HG03575 (cell line): Measurements from ENCODE around the gene CD59.
A peak's percentile ranks its signal among the peaks of the same experiment; 100 is the strongest.

Source experiments
- ATAC-seq: cut with Tn5 transposase; IDR thresholded peaks from one replicate; pipeline ENCODE4 v1.9.1; 2021; ENCODE audit not compliant: unreplicated experiment, insufficient number of reproducible peaks, low FRiP score; ENCODE audit errors: extremely low read depth

The CD59 gene

GRCh38 chr11:33736148-33736812, at the start of gene CD59:
Gene CD59, minus strand, starts transcription at chr11:33736423. Its CDS starts 13,978 bp downstream, at chr11:33722445.
- ATAC-seq = peak; percentile 8

GRCh38 chr11:33785609-33786008, 49.4 kb upstream of the CD59 start:
- no peak for ATAC-seq

- ATAC-seq = no peak
Measured at GRCh38 chr11:33779849-33780528, 43.8 kb upstream of the CD59 start.

GRCh38 chr11:33778675-33779074, 42.5 kb upstream of the CD59 start:
- no peak for ATAC-seq

- ATAC-seq = no peak
Measured at GRCh38 chr11:33777906-33778305, 41.7 kb upstream of the CD59 start.

GRCh38 chr11:33775832-33776470, 39.7 kb upstream of the CD59 start:
- no peak for ATAC-seq

- ATAC-seq = no peak
Measured at GRCh38 chr11:33775467-33775807, 39.2 kb upstream of the CD59 start.

GRCh38 chr11:33774736-33775466, 38.7 kb upstream of the CD59 start:
- ATAC-seq = no peak

GRCh38 chr11:33773987-33774735, 37.9 kb upstream of the CD59 start, which contains the start of gene FBXO3:
Gene FBXO3, minus strand, starts transcription at chr11:33774520. Its CDS starts 23 bp downstream, at chr11:33774497.
- no peak for ATAC-seq

- no peak for ATAC-seq
Measured at GRCh38 chr11:33773404-33773986, 37.3 kb upstream of the CD59 start.

- ATAC-seq = no peak
Measured at GRCh38 chr11:33772870-33773269, 36.6 kb upstream of the CD59 start.

- no peak for ATAC-seq
Measured at GRCh38 chr11:33772300-33772699, 36.1 kb upstream of the CD59 start.

GRCh38 chr11:33770236-33770635, 34.0 kb upstream of the CD59 start:
- ATAC-seq = no peak

- no peak for ATAC-seq
Measured at GRCh38 chr11:33769542-33769941, 33.3 kb upstream of the CD59 start.

- ATAC-seq = no peak
Measured at GRCh38 chr11:33767624-33768023, 31.4 kb upstream of the CD59 start.

GRCh38 chr11:33766085-33766484, 29.9 kb upstream of the CD59 start:
- no peak for ATAC-seq

GRCh38 chr11:33761471-33761870, 25.2 kb upstream of the CD59 start:
- peak; percentile 58 for ATAC-seq

- ATAC-seq = peak; percentile 89
Measured at GRCh38 chr11:33753304-33753967, 17.2 kb upstream of the CD59 start.
